ENCODE data around the gene R3HCC1L.

Gene R3HCC1L

GRCh38 chr10:98293550-98294269, 159.3 kb downstream of the R3HCC1L start:
- DNase-seq = peak; percentile 6

GRCh38 chr10:98294270-98294627, 159.8 kb downstream of the R3HCC1L start:
- DNase-seq = no peak

Data from DMS79 treated with DMSO at 0.1 percent for 48 hours (cell line).